Smooth muscle cell (in vitro differentiated cells): ENCODE measurements around the gene C1orf50. TPM values are rescaled to one million over a fixed set of nuclear protein-coding genes. Genes with fewer than 3 reads are reported as not detected.

ENCODE experiments used
- DNase-seq: peaks from one replicate; lab custom pipeline; 2025; ENCODE audit not compliant: unreplicated experiment; lab: John Stamatoyannopoulos, UW
- H2AFZ ChIP-seq: fragments of 200-600 bp; sonication (generic); 2 replicates; pipeline ENCODE4 v1.6.0; 2016; ENCODE audit warnings: antibody characterized with exemption, low read depth, mild to moderate bottlenecking
- H3F3A ChIP-seq: fragments of 200-600 bp; sonication (generic); 2 replicates; pipeline ENCODE4 v1.6.0; 2017; ENCODE audit warnings: antibody characterized with exemption, low read depth
- H3K27ac ChIP-seq: fragments of 200-600 bp; sonication (generic); 2 replicates; pipeline ENCODE4 v1.5.1; 2016; ENCODE audit warnings: low read depth, mild to moderate bottlenecking
- H3K27me3 ChIP-seq: fragments of 200-600 bp; sonication (generic); 2 replicates; pipeline ENCODE4 v1.6.1; 2016; ENCODE audit warnings: low read depth, mild to moderate bottlenecking
- H3K36me3 ChIP-seq: fragments of 200-600 bp; sonication (generic); 2 replicates; pipeline ENCODE4 v1.5.1; 2016; ENCODE audit warnings: low read depth
- H3K4me1 ChIP-seq: fragments of 200-600 bp; sonication (generic); 2 replicates; pipeline ENCODE4 v1.5.1; 2016; ENCODE audit warnings: low read depth
- H3K4me2 ChIP-seq: fragments of 200-600 bp; sonication (generic); 2 replicates; pipeline ENCODE4 v1.6.0; 2016; ENCODE audit warnings: mild to moderate bottlenecking
- H3K4me3 ChIP-seq: fragments of 200-600 bp; sonication (generic); 2 replicates; pipeline ENCODE4 v1.5.1; 2016; ENCODE audit warnings: mild to moderate bottlenecking
- H3K79me2 ChIP-seq: fragments of 200-600 bp; sonication (generic); 2 replicates; pipeline ENCODE4 v1.6.0; 2016; ENCODE audit warnings: low read depth, mild to moderate bottlenecking
- H3K9ac ChIP-seq: fragments of 200-600 bp; sonication (generic); 2 replicates; pipeline ENCODE4 v1.6.0; 2016; ENCODE audit warnings: low read depth
- H3K9me3 ChIP-seq: fragments of 200-600 bp; sonication (generic); replicated peaks from 2 replicates; pipeline ENCODE4 v1.5.1; 2016; ENCODE audit warnings: low read depth
- H4K20me1 ChIP-seq: fragments of 200-600 bp; sonication (generic); 2 replicates; pipeline ENCODE4 v1.6.0; 2016; ENCODE audit warnings: low read depth
- CTCF ChIP-seq: fragments of 200-600 bp; sonication (generic); IDR thresholded peaks from 2 replicates; pipeline ENCODE4 v1.5.1; 2017; ENCODE audit warnings: borderline replicate concordance, mild to moderate bottlenecking, antibody characterized with exemption; ENCODE audit not compliant: insufficient read depth, poor library complexity, severe bottlenecking
- WGBS: methylation state at CpG from one replicate; pipeline ENCODE4 v1.1.7; 2016; ENCODE audit warnings: low lambda C conversion rate; 5-methylcytosine and 5-hydroxymethylcytosine counted together
- polyA plus RNA-seq: library from polyadenylated mRNA; unstranded; fragments of >200 nt; fragmentation: Nextera tagmentation; extraction: Ambion mirVana; gene quantifications from 2 replicates; pipeline ENCODE4 v1.2.1, GENCODE V29; 2016
- total RNA-seq: library from RNA; depleted of rRNA; stranded (reverse); fragments of >200 nt; gene quantifications from 2 replicates; pipeline ENCODE4 v1.2.3, GENCODE V29; 2014

The C1orf50 gene
- total and polyA plus RNA-seq, 2 experiments from 2014 or later, result 1.8 to 9.7 TPM

- Histone ChIP-seq H3K9ac (no peak overlapping the region), H3K9me3 (no peaks in the 10 kb centered on the region), H4K20me1 (no peaks in the 10 kb centered on the region), H3K4me2 (no peak overlapping the region), H3F3A (no peaks in the 10 kb centered on the region), H3K4me3 (no peak overlapping the region), H3K27me3 (no peaks in the 10 kb centered on the region), H3K79me2 (no peaks in the 10 kb centered on the region), H3K4me1 (no peaks in the 10 kb centered on the region), H2AFZ (no peak overlapping the region), H3K36me3 (no peaks in the 10 kb centered on the region), H3K27ac (no peak overlapping the region)
- no peak for TF ChIP-seq CTCF
- DNase-seq, result no peak
- 66% methylated on average over 3 of the region's 3 CpGs for WGBS
These were observed 35.5 kb upstream of the C1orf50 start for GRCh38 chr1:42731585-42731984.

GRCh38 chr1:42732126-42732680, 34.8 kb upstream of the C1orf50 start:
- no peaks in the 10 kb centered on the region for H3F3A ChIP-seq

GRCh38 chr1:42733415-42734200, 33.4 kb upstream of the C1orf50 start:
- Histone ChIP-seq H3K27me3 (no peaks in the 10 kb centered on the region), H3K4me3 (no peak overlapping the region), H4K20me1 (no peaks in the 10 kb centered on the region), H3K9me3 (no peaks in the 10 kb centered on the region), H3K27ac (no peak overlapping the region), H3K79me2 (no peaks in the 10 kb centered on the region), H3K4me2 (no peak overlapping the region), H3K9ac (no peak overlapping the region), H2AFZ (no peak overlapping the region), H3K36me3 (no peaks in the 10 kb centered on the region), H3F3A (no peaks in the 10 kb centered on the region), H3K4me1 (no peaks in the 10 kb centered on the region)
- no peak for TF ChIP-seq CTCF
- WGBS, result 95% methylated on average over 12 of the region's 12 CpGs
- DNase-seq, result no peak

More at GRCh38 chr1:42732126-42732680, 34.8 kb upstream of the C1orf50 start:
- Histone ChIP-seq H3K79me2 (no peaks in the 10 kb centered on the region), H3K4me3 (no peak overlapping the region), H3K4me1 (no peaks in the 10 kb centered on the region), H3K9ac (no peak overlapping the region), H4K20me1 (no peaks in the 10 kb centered on the region), H3K9me3 (no peaks in the 10 kb centered on the region), H3K27me3 (no peaks in the 10 kb centered on the region), H2AFZ (no peak overlapping the region), H3K36me3 (no peaks in the 10 kb centered on the region), H3K4me2 (no peak overlapping the region), H3K27ac (no peak overlapping the region)
- no peak for DNase-seq
- no peak for TF ChIP-seq CTCF
- WGBS, result 86% methylated on average over 10 of the region's 10 CpGs
